Measurements from ENCODE around the gene PAK6. TPM values are rescaled to one million over a fixed set of nuclear protein-coding genes. Genes with fewer than 3 reads are reported as not detected.

PAK6 gene
- total RNA-seq, 1 donor from 2014 or later, result 29.5 TPM

GRCh38 chr15:40255033-40255432 is 16.2 kb downstream of the PAK6 start:
- DNase-seq (ENCODE audit: low spot score), result no peak

- no peak for DNase-seq (ENCODE audit: low spot score)
Observed at GRCh38 chr15:40256638-40257235, 17.9 kb downstream of the PAK6 start.

GRCh38 chr15:40257656-40258450 is 19.0 kb downstream of the PAK6 start:
- DNase-seq (ENCODE audit: low spot score), result no peak

- no peak for DNase-seq (ENCODE audit: low spot score)
Observed at GRCh38 chr15:40258544-40258943, 19.7 kb downstream of the PAK6 start.

GRCh38 chr15:40259021-40259420 is 20.2 kb downstream of the PAK6 start:
- DNase-seq (ENCODE audit: low spot score), result no peak

- DNase-seq (ENCODE audit: low spot score), result no peak
Observed at GRCh38 chr15:40263024-40263754, 24.3 kb downstream of the PAK6 start.

GRCh38 chr15:40264321-40265153 is 25.7 kb downstream of the PAK6 start:
- DNase-seq (ENCODE audit: low spot score), result no peak

GRCh38 chr15:40265355-40265754 is 26.5 kb downstream of the PAK6 start:
- DNase-seq (ENCODE audit: low spot score), result no peak

- no peak for DNase-seq (ENCODE audit: low spot score)
Observed at GRCh38 chr15:40265875-40266274, 27.0 kb downstream of the PAK6 start.

- DNase-seq (ENCODE audit: low spot score), result peak; percentile 65
Observed at GRCh38 chr15:40266828-40267304, 28.0 kb downstream of the PAK6 start.

GRCh38 chr15:40267670-40268069 is 28.8 kb downstream of the PAK6 start:
- no peak for DNase-seq (ENCODE audit: low spot score)

GRCh38 chr15:40269604-40270003 is 30.7 kb downstream of the PAK6 start:
- DNase-seq (ENCODE audit: low spot score), result no peak

- DNase-seq (ENCODE audit: low spot score), result no peak
Observed at GRCh38 chr15:40270246-40270995, 31.6 kb downstream of the PAK6 start.

- DNase-seq (ENCODE audit: low spot score), result no peak
Observed at GRCh38 chr15:40271685-40272484, 33.0 kb downstream of the PAK6 start.

- DNase-seq (ENCODE audit: low spot score), result no peak
Observed at GRCh38 chr15:40272485-40273056, 33.7 kb downstream of the PAK6 start.

GRCh38 chr15:40273428-40273827 is 34.6 kb downstream of the PAK6 start:
- DNase-seq (ENCODE audit: low spot score), result no peak

- DNase-seq (ENCODE audit: low spot score), result peak; percentile 83
Observed at GRCh38 chr15:40274350-40275274, 35.7 kb downstream of the PAK6 start.

- no peak for DNase-seq (ENCODE audit: low spot score)
Observed at GRCh38 chr15:40275523-40275922, 36.7 kb downstream of the PAK6 start.

- DNase-seq (ENCODE audit: low spot score), result no peak
Observed at GRCh38 chr15:40275954-40276353, 37.1 kb downstream of the PAK6 start.

Data from ureter (tissue), 1 donor.